GM12892 (cell line): ENCODE measurements around the gene TMEM242.

ENCODE experiments used
- POLR2A ChIP-seq: IDR thresholded peaks from 2 replicates; pipeline ENCODE4 v1.6.1; 2011; ENCODE audit warnings: low read depth, low read length, control low read depth
- POLR2AphosphoS5 ChIP-seq: IDR thresholded peaks from 2 replicates; pipeline ENCODE4 v1.6.1; 2011; ENCODE audit warnings: low read depth, low read length, control low read depth

DNA sequence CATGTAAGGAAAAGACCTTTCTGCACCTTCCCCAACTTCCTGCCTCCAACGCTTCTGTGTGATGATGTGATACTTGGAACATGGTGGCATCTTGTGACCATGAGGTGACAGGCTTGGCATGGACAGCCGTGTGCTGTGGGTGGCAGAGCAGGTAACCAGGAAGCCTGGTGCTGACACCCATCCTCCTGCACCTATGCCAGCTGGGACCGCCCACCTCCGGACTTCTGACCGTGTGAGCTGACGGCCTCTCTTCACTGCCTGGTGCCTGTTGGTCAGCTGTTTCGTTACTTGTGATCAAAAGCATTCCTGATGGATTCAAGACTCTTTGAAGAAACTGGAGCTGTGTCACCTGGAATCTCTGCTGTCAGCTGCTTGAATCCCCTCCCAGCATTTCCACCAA is 70.3 kb downstream of the TMEM242 start:
- TF ChIP-seq POLR2A (no peak), POLR2AphosphoS5 (no peak)
